SKM-1 (cell line): ENCODE data around the gene IL31RA.

Experiments used
- DNase-seq: peaks from one replicate; lab custom pipeline; 2025; ENCODE audit not compliant: unreplicated experiment; lab: John Stamatoyannopoulos, UW

IL31RA gene

DNA sequence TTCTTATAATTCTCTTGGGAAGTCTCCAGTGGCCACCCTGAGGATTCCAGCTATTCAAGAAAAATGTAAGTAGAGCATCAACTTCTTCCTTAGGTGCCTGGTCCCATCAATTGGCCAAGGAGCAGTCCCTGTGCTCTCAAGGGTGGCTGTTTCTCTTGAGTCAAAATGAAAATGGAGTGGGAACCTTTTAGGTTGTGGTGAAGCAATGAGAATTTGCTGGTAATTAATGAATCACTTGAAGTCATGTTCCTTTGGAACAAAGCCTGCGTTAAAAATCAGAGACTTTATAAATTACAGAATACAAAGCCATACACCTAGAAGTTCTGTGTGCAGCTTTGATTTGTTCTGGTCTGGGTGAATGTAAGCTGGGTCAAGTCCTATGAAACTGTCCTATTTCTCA, 48.9 kb downstream of the IL31RA start:
- DNase-seq = no peak

DNA sequence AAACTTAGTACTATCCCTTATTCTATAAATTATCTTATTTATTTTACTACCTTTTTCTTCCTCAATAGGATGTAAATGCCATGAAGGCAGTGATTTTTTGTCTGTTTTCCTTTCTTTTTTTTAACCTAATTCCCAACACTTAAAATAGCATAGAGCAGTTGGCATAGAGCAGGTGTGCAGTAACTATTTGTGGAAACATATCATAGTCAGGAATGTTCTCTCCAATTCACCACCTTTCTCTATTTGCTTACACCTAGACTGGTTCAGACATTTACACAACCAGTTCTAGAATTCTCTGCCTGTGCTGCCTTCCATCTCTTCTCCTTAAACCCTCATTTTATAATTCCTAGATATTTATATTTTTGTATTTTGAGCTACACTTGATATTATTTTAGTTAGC, 49.6 kb downstream of the IL31RA start:
- no peak for DNase-seq

- DNase-seq = no peak
Observed at GRCh38 chr5:55902696-55903095, 51.5 kb downstream of the IL31RA start.

DNA sequence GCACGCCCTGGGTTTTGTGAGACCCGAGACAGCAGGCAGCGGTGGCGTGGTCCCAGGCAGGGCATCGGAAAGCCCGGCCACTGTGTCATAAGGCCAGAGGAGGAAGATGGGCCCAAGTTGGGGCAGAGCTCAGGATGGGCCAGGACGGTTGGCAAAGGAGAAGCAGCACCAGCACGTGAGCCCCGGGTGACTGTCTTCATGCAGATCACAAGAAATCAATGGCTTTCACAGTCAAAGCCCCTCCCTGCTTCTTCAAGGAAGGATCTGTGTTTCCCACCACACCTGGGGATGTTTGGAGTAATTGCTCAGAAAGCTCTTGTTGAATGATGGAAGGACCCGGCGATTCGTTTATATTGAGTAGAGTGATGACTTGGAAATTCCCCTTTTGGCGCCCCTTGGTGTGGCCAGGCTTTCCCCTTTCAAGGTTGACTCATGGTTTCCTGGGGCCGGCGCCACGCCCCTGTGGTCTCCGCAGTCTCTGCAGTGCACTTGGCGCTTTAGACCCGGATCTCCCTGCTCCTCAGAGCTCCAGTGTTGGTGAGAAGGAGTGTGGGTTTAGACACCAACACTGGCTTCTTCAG, 52.1 kb downstream of the IL31RA start:
- peak; percentile 52 for DNase-seq

DNA sequence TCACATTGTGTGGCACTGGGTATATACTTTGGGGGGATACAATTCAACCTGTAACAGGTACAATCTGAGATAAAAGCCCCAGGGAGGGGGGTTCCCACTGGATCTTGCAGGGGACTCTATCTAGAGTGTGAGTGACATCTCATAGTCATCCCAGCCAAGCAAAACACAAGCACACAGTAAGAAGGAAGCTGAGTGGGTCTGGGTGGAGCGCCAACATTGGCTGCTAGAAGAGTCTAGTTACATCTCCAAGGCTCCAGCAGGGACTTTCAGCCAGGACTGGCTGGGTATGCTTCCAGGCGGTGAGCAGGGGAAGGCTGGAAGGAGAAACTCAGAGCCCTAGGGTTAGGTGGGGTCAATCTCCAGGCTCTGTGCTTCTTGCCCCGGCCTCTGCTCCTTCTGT, 53.0 kb downstream of the IL31RA start:
- no peak for DNase-seq

DNA sequence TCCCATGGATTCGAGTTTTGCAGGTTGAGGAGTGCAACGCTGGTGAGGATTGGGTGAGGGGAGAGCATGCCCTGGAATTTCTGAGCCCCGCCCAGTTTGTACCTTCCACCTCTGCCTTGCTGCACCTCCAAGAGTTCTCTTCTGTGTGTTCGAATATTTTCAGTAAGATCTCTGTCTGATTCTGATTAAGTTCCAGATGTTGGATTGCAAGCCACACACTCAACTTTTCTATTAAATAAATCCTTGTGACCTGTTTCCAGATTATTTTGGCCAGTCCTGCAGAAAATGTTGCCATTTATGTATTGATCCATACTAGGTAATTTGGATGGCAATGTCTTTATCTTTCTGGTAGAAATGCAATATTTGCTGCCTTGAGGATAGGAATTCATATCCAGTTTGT, 54.1 kb downstream of the IL31RA start:
- DNase-seq = no peak

GRCh38 chr5:55907927-55908326, 56.8 kb downstream of the IL31RA start:
- DNase-seq = no peak

GRCh38 chr5:55908804-55909203, 57.6 kb downstream of the IL31RA start:
- DNase-seq = no peak

DNA sequence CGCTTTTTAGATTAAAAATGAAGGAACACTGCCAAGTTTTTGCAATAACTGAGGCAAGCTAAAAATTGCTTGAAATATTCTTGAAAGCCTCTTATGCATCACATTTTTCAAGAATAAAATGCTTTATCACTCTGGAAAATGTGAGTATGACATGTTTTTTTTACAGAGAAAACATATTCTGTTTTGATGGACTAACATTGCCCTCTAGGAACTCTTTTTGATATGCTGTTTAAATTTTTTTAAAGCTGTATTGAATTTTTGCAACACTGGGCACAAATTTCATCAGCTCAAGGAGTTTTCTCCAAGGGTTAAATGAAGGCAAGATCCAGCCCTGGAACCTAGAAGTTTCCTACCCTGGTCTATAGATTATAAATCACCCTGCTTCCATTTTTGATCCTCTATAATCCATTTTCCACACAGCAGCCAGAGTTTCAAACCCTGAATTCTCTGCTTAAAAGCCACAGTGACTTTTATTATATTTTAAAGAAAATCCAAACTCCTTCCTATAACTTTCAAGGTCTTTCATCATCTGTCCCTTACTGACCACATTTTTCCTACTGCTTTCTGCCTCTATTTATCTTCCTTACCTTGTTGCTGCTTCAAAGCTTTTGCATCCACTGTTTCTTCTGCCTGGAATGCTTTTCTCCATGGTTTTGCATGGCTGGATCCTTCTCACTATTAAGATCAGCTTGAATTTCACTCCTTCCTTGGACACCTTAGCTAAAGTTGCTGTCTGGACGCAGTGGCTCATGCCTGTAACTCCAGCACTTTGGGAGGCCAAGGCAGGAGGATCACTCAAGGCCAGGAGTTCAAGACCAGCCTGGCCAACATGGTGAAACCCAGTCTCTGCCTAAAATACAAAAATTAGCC, 60.9 kb downstream of the IL31RA start:
- DNase-seq = no peak

GRCh38 chr5:55913466-55914413, 62.6 kb downstream of the IL31RA start:
- no peak for DNase-seq

- DNase-seq = no peak
Observed at GRCh38 chr5:55914971-55915370, 63.8 kb downstream of the IL31RA start.

DNA sequence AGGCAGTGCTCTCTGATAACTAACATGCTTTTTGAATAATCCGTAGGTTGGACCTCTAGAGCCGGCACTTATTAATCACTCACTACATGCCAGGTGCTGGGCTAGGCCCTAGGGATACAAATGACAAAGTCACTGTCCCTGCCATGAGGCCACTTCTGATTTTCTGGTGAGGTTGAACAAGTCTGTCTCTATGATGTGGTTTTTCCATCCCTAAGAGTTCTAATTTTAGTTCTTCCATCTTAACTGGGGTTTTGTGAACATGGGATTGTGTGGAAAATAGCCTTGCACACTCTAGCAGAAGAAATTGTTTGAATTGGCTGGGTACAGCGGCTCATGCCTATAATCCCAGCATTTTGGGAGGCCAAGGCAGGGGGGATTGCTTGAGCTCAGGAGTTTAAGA, 64.6 kb downstream of the IL31RA start:
- no peak for DNase-seq

DNA sequence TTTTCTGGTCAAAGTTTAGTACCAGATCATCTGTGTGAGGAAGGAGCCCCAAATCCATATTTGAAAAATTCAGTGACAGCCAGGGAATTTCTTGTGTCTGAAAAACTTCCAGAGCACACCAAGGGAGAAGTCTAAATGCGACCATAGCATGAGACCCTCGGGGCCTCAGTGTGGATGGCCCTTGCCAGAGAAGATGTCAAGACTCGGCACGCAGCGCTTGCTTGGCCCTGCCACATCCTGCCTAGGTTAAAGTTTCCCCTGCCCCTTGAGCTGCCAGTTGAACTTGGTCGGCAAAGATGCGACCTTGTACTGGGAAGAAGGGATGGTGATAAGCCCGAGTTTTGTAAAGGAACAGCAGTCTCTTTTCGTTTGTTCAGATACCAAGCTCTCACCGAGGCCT, 65.8 kb downstream of the IL31RA start:
- no peak for DNase-seq

- DNase-seq = no peak
Observed at GRCh38 chr5:55917402-55918086, 66.4 kb downstream of the IL31RA start.

DNA sequence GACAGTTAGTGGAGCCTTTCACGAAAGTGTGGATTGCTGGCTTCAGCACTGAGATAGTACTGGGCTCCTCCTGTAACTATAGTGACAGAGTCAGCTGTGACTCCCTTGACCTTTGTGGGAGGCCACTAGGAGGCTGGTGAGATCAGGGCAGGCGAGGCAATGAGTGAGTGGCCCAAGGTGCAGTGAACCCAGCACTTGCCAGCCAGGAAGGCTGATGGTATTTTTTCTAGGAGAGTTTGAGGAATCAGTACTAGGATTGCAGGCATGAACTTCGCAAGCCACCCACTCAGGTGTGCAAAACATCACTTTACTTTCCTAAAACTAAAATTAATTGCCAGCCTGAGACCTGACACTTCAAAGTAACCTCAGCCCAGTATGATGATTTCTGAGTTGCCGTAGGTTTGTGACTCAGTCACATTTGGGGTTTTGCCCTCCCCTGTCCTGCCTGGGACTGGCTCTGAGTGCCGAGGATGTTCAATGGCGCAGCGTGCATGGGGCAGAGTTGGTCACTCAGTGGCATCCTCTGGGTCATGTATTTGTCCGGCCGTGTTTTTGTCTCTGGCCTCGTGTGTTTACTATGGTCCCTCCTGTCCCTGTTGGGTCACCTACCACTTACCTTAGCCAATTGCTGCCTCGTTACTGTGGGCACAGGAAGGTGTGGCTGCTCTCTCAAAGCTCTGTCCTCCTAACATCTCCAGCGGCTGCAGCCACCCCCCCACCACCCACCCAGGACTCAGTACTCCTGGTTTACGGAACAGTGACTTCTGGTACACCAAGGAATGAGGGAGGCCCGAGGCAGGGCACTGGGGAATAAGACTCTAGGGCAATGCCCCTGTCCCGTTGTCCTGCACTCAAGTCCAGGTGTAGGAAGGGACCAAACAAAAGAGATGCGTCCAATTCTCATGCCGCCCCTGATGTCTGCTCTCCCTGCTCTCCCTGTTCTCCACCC, 67.2 kb downstream of the IL31RA start:
- no peak for DNase-seq

GRCh38 chr5:55919625-55920024, 68.5 kb downstream of the IL31RA start:
- DNase-seq = no peak

DNA sequence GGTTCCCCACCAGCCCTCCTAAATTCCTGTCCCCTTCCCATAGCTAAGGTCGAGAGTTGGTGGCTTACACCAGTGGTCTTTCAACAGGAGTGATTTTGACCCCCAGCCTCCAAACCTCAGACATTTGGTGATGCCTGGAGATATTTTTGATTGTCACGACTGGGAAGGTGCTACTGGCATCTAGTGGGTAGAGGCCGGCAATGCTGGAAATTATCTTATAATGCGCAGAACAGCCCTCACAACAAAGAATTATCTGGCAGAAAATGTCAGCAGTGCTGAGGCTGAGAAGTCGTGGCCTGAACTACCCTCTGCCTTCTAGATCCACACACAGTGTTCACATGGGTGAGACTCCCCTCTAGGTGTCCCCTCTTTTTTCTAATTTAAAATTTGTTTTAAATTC, 69.6 kb downstream of the IL31RA start:
- DNase-seq = no peak

DNA sequence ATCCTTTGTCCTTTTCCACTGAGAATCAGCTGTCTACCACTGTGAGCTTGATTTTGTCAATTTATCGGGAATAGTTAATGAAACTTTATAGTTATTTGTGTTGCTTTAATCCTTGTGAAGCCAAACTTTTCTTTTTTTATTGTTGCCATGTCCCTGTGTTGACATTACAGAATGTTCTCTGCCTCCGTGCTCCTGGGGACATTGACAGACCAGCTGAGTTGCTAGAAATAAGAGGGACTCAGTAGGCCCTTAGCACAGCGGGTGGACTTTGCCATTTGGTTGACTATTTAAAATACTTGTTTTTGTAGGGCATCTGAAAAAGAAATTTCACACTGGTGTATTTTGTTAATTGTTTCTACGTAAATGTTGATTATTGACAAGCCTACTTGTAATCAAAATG, 70.5 kb downstream of the IL31RA start:
- no peak for DNase-seq

- DNase-seq = peak; percentile 7
Observed at GRCh38 chr5:55923177-55923771, 72.1 kb downstream of the IL31RA start.
